Ascending aorta (tissue), 2 donors: ENCODE data around the gene STIM1. TPM values are rescaled to one million over a fixed set of nuclear protein-coding genes. Genes with fewer than 3 reads are reported as not detected.

Source experiments
- DNase-seq, 2 donors: peaks; one replicate each; pipeline ENCODE4 v3.0.0-alpha.2; 2019; ENCODE audit warnings: low spot score in 2 of 2
- H3K27ac ChIP-seq, 2 donors: fragments of 200-600 bp; sonication (generic); one replicate each; pipeline ENCODE4 v1.5.1; 2016 to 2017; ENCODE audit warnings: mild to moderate bottlenecking in 1 of 2
- H3K27me3 ChIP-seq: fragments of 200-600 bp; sonication (generic); one replicate; pipeline ENCODE4 v1.5.1; 2017
- H3K36me3 ChIP-seq, 2 donors: fragments of 200-600 bp; sonication (generic); one replicate each; pipeline ENCODE4 v1.5.1; 2016
- H3K4me1 ChIP-seq, 2 donors: fragments of 200-600 bp; sonication (generic); one replicate each; pipeline ENCODE4 v1.5.1; 2016 to 2017; ENCODE audit warnings: mild to moderate bottlenecking in 1 of 2
- H3K4me3 ChIP-seq, 2 donors: fragments of 200-600 bp; sonication (generic); one replicate each; pipeline ENCODE4 v1.5.1; 2016 to 2017; ENCODE audit warnings: mild to moderate bottlenecking in 1 of 2
- H3K9me3 ChIP-seq, 2 donors: fragments of 200-600 bp; sonication (generic); one replicate each; pipeline ENCODE4 v1.5.1; 2016
- intact Hi-C: fragments of 100-400 bp; cut with DNase I; formaldehyde crosslinking; loops from one replicate; pipeline ENCODE4 v1.15.1; 2023
- total RNA-seq: library from RNA; depleted of rRNA; stranded (reverse); fragments of >200 nt; gene quantifications from one replicate; pipeline ENCODE4 v1.1.0, GENCODE V29; 2016
- TF ChIP-seq, protein P1 (sequence below), 3 experiments: fragments of 200-600 bp in 2 of 3; fragments of 450-650 bp in 1 of 3; sonication (generic) in 2 of 3; IDR thresholded peaks; one replicate each; pipeline ENCODE4 v1.5.1; 2016 to 2019; ENCODE audit warnings: antibody characterized with exemption in 3 of 3, mild to moderate bottlenecking in 1 of 3, moderate library complexity in 1 of 3

Gene STIM1
- total RNA-seq, 1 donor from 2014 or later: 48.1 TPM

GRCh38 chr11:3955299-3955665 lies 99.8 kb downstream of the STIM1 start:
- DNase-seq: no peak
- Histone ChIP-seq H3K36me3 (no peaks in the 10 kb centered on the region), H3K4me1 (peaks cover 9 to 16% of the 10 kb centered on the region in 2 donors), H3K27ac (no peak overlapping the region), H3K27me3 (no peaks in the 10 kb centered on the region), H3K9me3 (no peaks in the 10 kb centered on the region), H3K4me3 (no peak overlapping the region)
- intact Hi-C loops: no loop called here
- TF ChIP-seq, protein P1, sequence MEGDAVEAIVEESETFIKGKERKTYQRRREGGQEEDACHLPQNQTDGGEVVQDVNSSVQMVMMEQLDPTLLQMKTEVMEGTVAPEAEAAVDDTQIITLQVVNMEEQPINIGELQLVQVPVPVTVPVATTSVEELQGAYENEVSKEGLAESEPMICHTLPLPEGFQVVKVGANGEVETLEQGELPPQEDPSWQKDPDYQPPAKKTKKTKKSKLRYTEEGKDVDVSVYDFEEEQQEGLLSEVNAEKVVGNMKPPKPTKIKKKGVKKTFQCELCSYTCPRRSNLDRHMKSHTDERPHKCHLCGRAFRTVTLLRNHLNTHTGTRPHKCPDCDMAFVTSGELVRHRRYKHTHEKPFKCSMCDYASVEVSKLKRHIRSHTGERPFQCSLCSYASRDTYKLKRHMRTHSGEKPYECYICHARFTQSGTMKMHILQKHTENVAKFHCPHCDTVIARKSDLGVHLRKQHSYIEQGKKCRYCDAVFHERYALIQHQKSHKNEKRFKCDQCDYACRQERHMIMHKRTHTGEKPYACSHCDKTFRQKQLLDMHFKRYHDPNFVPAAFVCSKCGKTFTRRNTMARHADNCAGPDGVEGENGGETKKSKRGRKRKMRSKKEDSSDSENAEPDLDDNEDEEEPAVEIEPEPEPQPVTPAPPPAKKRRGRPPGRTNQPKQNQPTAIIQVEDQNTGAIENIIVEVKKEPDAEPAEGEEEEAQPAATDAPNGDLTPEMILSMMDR (IDR thresholded peaks at IDR 0.05): no peak

DNA sequence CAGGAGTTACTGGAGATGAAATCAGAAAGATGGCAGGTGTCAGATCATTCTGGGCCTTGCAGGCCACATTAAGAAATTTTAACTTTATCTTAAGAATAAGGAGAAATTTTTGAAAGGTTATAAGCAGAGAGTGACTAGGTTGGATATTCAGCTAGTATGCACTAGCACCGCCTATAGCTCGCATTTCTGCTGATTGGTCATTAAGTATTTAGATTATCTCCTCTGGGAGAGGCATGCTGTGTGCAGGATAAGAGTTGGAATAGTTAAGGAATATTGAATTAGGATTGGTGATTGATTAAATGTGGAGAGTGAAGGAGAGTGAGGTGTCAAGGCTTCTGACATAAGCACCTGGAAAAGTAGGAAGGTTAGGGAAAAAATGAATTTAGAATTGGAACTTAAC lies 100.6 kb downstream of the STIM1 start:
- intact Hi-C loops: no loop called here
- Histone ChIP-seq H3K36me3 (no peaks in the 10 kb centered on the region), H3K9me3 (no peaks in the 10 kb centered on the region), H3K27me3 (no peaks in the 10 kb centered on the region), H3K4me3 (no peak overlapping the region), H3K4me1 (peaks cover 6 to 12% of the 10 kb centered on the region in 2 donors), H3K27ac (no peak overlapping the region)
- TF ChIP-seq, protein P1 (IDR thresholded peaks at IDR 0.05): no peak
- DNase-seq: no peak

DNA sequence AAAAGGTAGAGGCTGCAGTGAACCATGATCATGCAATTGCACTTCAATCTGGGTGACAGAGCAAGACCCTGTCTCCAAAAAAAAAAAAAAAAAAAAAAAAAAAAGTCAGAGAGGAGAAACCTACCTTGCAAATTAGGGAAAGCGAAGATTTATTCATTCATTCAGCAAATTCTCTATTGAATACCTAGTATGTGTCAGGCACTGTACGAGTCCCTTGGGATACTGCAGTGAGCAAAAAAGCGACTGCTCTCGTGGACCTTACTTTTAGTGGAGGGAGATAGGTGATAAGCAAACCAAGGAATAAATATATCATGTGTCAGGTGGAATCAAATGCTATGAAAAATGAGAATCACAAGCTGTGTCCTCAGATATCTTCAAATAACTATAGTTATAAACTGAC lies 101.3 kb downstream of the STIM1 start:
- TF ChIP-seq, protein P1 (IDR thresholded peaks at IDR 0.05): no peak
- Histone ChIP-seq H3K36me3 (no peaks in the 10 kb centered on the region), H3K27ac (no peak overlapping the region), H3K9me3 (no peaks in the 10 kb centered on the region), H3K4me1 (peaks cover 0 to 7% of the 10 kb centered on the region in 2 donors), H3K4me3 (no peak overlapping the region), H3K27me3 (no peaks in the 10 kb centered on the region)
- DNase-seq: no peak
- intact Hi-C loops: no loop called here

GRCh38 chr11:3957437-3957836 lies 102.0 kb downstream of the STIM1 start:
- H3K27me3 ChIP-seq: no peaks in the 10 kb centered on the region
- no peak for DNase-seq
- peaks cover 0 to 7% of the 10 kb centered on the region in 2 donors for H3K4me1 ChIP-seq
- TF ChIP-seq, protein P1 (IDR thresholded peaks at IDR 0.05): no peak
- no peaks in the 10 kb centered on the region for H3K36me3 ChIP-seq
- no peaks in the 10 kb centered on the region for H3K9me3 ChIP-seq
- intact Hi-C loops: no loop called here
- no peak overlapping the region for H3K4me3 ChIP-seq
- H3K27ac ChIP-seq: no peak overlapping the region

GRCh38 chr11:3958281-3958680 lies 102.8 kb downstream of the STIM1 start:
- TF ChIP-seq, protein P1 (IDR thresholded peaks at IDR 0.05): no peak
- Histone ChIP-seq H3K36me3 (no peaks in the 10 kb centered on the region), H3K4me3 (no peak overlapping the region), H3K4me1 (peaks cover 0 to 7% of the 10 kb centered on the region in 2 donors), H3K27ac (no peak overlapping the region), H3K9me3 (no peaks in the 10 kb centered on the region), H3K27me3 (no peaks in the 10 kb centered on the region)
- intact Hi-C loops: no loop called here
- DNase-seq: no peak
